Measurements from ENCODE around the gene C2.

Gene C2

GRCh38 chr6:31927242-31927862 lies at the start of gene C2:
C2 (plus strand) TSS chr6:31927717; CDS start chr6:31927753, 36 bp downstream.
- DNase-seq, result peak in 2 of 3 donors; percentile 50 to 53

- DNase-seq, result no peak
Measured at GRCh38 chr6:31878222-31878621, 49.3 kb upstream of the C2 start.

GRCh38 chr6:31878726-31879125 lies 48.8 kb upstream of the C2 start, which contains the start of gene SLC44A4:
SLC44A4 (minus strand) TSS chr6:31878997; CDS start chr6:31878980, 17 bp downstream.
- no peak for DNase-seq

- DNase-seq, result no peak
Measured at GRCh38 chr6:31879143-31879542, 48.4 kb upstream of the C2 start.

- DNase-seq, result no peak
Measured at GRCh38 chr6:31879901-31880300, 47.6 kb upstream of the C2 start.

- DNase-seq, result no peak
Measured at GRCh38 chr6:31880616-31881015, 46.9 kb upstream of the C2 start.

GRCh38 chr6:31881136-31881859 lies 46.2 kb upstream of the C2 start:
- no peak for DNase-seq

- DNase-seq, result no peak
Measured at GRCh38 chr6:31882344-31882743, 45.2 kb upstream of the C2 start.

GRCh38 chr6:31883676-31884075 lies 43.8 kb upstream of the C2 start:
- DNase-seq, result no peak

- no peak for DNase-seq
Measured at GRCh38 chr6:31884528-31885035, 42.9 kb upstream of the C2 start.

GRCh38 chr6:31886541-31886991 lies 41.0 kb upstream of the C2 start:
- DNase-seq, result no peak

- no peak for DNase-seq
Measured at GRCh38 chr6:31887173-31888007, 40.1 kb upstream of the C2 start.

GRCh38 chr6:31888276-31889258 lies 39.0 kb upstream of the C2 start:
- DNase-seq, result peak; percentile 36 to 87 (median 67)

- no peak for DNase-seq
Measured at GRCh38 chr6:31889331-31889972, 38.1 kb upstream of the C2 start.

- DNase-seq, result no peak
Measured at GRCh38 chr6:31892821-31893220, 34.7 kb upstream of the C2 start.

GRCh38 chr6:31896493-31896855 lies 31.0 kb upstream of the C2 start:
- DNase-seq, result no peak

- DNase-seq, result no peak
Measured at GRCh38 chr6:31896856-31897611, 30.5 kb upstream of the C2 start.

- peak; percentile 87 to 96 (median 92) for DNase-seq
Measured at GRCh38 chr6:31897612-31898382, 29.7 kb upstream of the C2 start, which contains the start of gene EHMT2. EHMT2 (minus strand) TSS chr6:31897698; CDS start chr6:31897677, 21 bp downstream.

GRCh38 chr6:31898383-31899011 lies 29.0 kb upstream of the C2 start:
- peak in 2 of 3 donors; percentile 21 to 44 for DNase-seq

Measured in suppressor macrophage treated with lipopolysaccharide for 1 hour (primary cell).